C4-2B (cell line): ENCODE measurements around the gene SMOC2.

ENCODE experiments used
- ZFX ChIP-seq: fragments of 450-650 bp; IDR thresholded peaks from 2 replicates; pipeline ENCODE4 v1.6.1; 2017
- TF ChIP-seq, protein P1 (sequence below): fragments of 450-650 bp; conservative IDR thresholded peaks from 2 replicates; pipeline ENCODE4 v1.5.1; 2017; ENCODE audit warnings: mild to moderate bottlenecking

DNA sequence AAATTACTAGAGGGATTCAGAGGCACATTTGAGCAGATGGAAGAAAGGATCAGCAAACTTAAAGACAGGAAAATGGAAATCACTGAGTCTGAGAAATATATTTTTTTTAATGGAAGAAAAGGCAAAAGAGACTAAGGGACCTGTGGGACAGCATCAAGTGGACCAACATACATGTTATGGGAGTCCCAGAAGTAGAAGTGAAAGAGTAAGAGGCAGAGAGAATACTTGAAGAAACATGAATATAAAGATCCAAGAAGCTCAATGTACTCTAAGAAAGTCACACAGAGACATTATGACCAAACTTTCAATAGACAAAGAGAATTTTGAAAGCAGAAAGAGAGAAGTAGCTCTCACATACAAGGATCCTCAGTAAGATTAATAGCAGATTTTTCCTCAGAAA lies 39.5 kb downstream of the SMOC2 start:
- TF ChIP-seq, protein P1, sequence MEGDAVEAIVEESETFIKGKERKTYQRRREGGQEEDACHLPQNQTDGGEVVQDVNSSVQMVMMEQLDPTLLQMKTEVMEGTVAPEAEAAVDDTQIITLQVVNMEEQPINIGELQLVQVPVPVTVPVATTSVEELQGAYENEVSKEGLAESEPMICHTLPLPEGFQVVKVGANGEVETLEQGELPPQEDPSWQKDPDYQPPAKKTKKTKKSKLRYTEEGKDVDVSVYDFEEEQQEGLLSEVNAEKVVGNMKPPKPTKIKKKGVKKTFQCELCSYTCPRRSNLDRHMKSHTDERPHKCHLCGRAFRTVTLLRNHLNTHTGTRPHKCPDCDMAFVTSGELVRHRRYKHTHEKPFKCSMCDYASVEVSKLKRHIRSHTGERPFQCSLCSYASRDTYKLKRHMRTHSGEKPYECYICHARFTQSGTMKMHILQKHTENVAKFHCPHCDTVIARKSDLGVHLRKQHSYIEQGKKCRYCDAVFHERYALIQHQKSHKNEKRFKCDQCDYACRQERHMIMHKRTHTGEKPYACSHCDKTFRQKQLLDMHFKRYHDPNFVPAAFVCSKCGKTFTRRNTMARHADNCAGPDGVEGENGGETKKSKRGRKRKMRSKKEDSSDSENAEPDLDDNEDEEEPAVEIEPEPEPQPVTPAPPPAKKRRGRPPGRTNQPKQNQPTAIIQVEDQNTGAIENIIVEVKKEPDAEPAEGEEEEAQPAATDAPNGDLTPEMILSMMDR = no peak
- no peak for TF ChIP-seq ZFX
